ENCODE results near the gene POLR1A. TPM values are rescaled to one million over a fixed set of nuclear protein-coding genes. Genes with fewer than 3 reads are reported as not detected.

Gene POLR1A
- total and polyA plus RNA-seq, 2 donors (not counting 3 experiments of a cell fraction or from before 2014, with no cell fraction given) = 7.6 to 40.7 TPM

GRCh38 chr2:86143307-86143706 lies 37.6 kb upstream of the POLR1A start:
- Histone ChIP-seq H3K9me3 (replicated peaks; ENCODE audit: control insufficient read depth, insufficient read depth, low read length) (no peaks in the 10 kb centered on the region), H3K4me3 (replicated peaks in 1 of 3; ENCODE audit: insufficient read depth in 1 of 3, low read depth in 1 of 3, low read length in 3 of 3) (no peak overlapping the region), H3K79me2 (ENCODE audit: control insufficient read depth, insufficient read depth, low read length) (no peaks in the 10 kb centered on the region), H3K4me2 (ENCODE audit: insufficient read depth, low read length) (no peak overlapping the region), H4K20me1 (replicated peaks; ENCODE audit: control insufficient read depth, extremely low read depth, insufficient read depth, low read length) (no peaks in the 10 kb centered on the region), H3K27ac (ENCODE audit: insufficient read depth, low read depth, low read length) (no peak overlapping the region), H3K27me3 (ENCODE audit: control insufficient read depth in 2 of 2, insufficient read depth in 2 of 2, low read length in 2 of 2) (no peaks in the 10 kb centered on the region), H3K4me1 (ENCODE audit: control insufficient read depth, extremely low read depth, insufficient read depth, low read length) (no peaks in the 10 kb centered on the region), H3K9me1 (replicated peaks; ENCODE audit: control insufficient read depth, extremely low read depth, insufficient read depth, low read length) (no peaks in the 10 kb centered on the region), H3K9ac (replicated peaks; ENCODE audit: extremely low read depth, insufficient read depth, low read length) (no peak overlapping the region), H2AFZ (ENCODE audit: low read depth, low read length) (no peak overlapping the region), H3K36me3 (ENCODE audit: control insufficient read depth in 2 of 2, extremely low read depth in 1 of 2, insufficient read depth in 2 of 2, low read length in 2 of 2) (peaks cover 18 to 23% of the 10 kb centered on the region in 2 experiments)
- no TSS peak for BruUV-seq (replicated peaks)
- ChIA-PET POLR2A (no interaction called here), CTCF (interaction anchor here (0.9 to 1.2 kb wide), 2 partner anchors 9 to 230 kb away, joined by 3 to 4 read pairs; no protein-coding TSS in a partner anchor)
- FAIRE-seq (no peak), DNase-seq (ENCODE audit: low read depth, low spot score) (no peak)
- intact Hi-C loops (cut with micrococcal nuclease) = no loop called here
- dilution Hi-C loops (cut with MboI; ENCODE audit: extremely low pct_ligation_motif_present, low sequenced_read_pairs) = no loop called here
- TF ChIP-seq POLR2A (IDR thresholded peaks at IDR 0.05; ENCODE audit: low read depth, low read length) (peak; percentile 45), MYC (IDR thresholded peaks at IDR 0.05; ENCODE audit: low read depth, low read length) (no peak)

- no peaks in the 10 kb centered on the region for H3K27me3 ChIP-seq (ENCODE audit: control insufficient read depth in 2 of 2, insufficient read depth in 2 of 2, low read length in 2 of 2)
- no peaks in the 10 kb centered on the region for H3K79me2 ChIP-seq (ENCODE audit: control insufficient read depth, insufficient read depth, low read length)
- no peak overlapping the region for H2AFZ ChIP-seq (ENCODE audit: low read depth, low read length)
- FAIRE-seq (no peak), DNase-seq (ENCODE audit: low read depth, low spot score) (no peak)
- no peak overlapping the region for H3K4me3 ChIP-seq (replicated peaks in 1 of 3; ENCODE audit: insufficient read depth in 1 of 3, low read depth in 1 of 3, low read length in 3 of 3)
- intact Hi-C loops (cut with micrococcal nuclease) = no loop called here
- dilution Hi-C loops (cut with MboI; ENCODE audit: extremely low pct_ligation_motif_present, low sequenced_read_pairs) = no loop called here
- no peaks in the 10 kb centered on the region for H3K9me1 ChIP-seq (replicated peaks; ENCODE audit: control insufficient read depth, extremely low read depth, insufficient read depth, low read length)
- H3K4me2 ChIP-seq (ENCODE audit: insufficient read depth, low read length) = no peak overlapping the region
- ChIA-PET POLR2A (no interaction called here), CTCF (interaction anchor here (0.9 kb wide), 1 partner anchor 8 kb away, joined by 4 read pairs; no protein-coding TSS in a partner anchor)
- TF ChIP-seq FOS (IDR thresholded peaks at IDR 0.05; ENCODE audit: borderline replicate concordance, insufficient read depth, low read length) (no peak), POLR2A (IDR thresholded peaks at IDR 0.05; ENCODE audit: low read depth, low read length) (no peak), MAX (IDR thresholded peaks at IDR 0.05; ENCODE audit: insufficient read depth, insufficient read length) (no peak), CTCF (IDR thresholded peaks at IDR 0.05; ENCODE audit: extremely low read depth in 1 of 2, insufficient read depth in 1 of 2, low read depth in 1 of 2, low read length in 2 of 2) (no peak), EZH2 (IDR thresholded peaks at IDR 0.05; ENCODE audit: borderline replicate concordance, low read depth, low read length, severe bottlenecking) (no peak)
- H3K9me3 ChIP-seq (replicated peaks; ENCODE audit: control insufficient read depth, insufficient read depth, low read length) = no peaks in the 10 kb centered on the region
- H3K4me1 ChIP-seq (ENCODE audit: control insufficient read depth, extremely low read depth, insufficient read depth, low read length) = no peaks in the 10 kb centered on the region
- H3K9ac ChIP-seq (replicated peaks; ENCODE audit: extremely low read depth, insufficient read depth, low read length) = no peak overlapping the region
- BruUV-seq (replicated peaks) = no TSS peak
- H3K36me3 ChIP-seq (ENCODE audit: control insufficient read depth in 2 of 2, extremely low read depth in 1 of 2, insufficient read depth in 2 of 2, low read length in 2 of 2) = peaks cover 21 to 23% of the 10 kb centered on the region in 2 experiments
- no peaks in the 10 kb centered on the region for H4K20me1 ChIP-seq (replicated peaks; ENCODE audit: control insufficient read depth, extremely low read depth, insufficient read depth, low read length)
- no peak overlapping the region for H3K27ac ChIP-seq (ENCODE audit: insufficient read depth, low read depth, low read length)
Measured at GRCh38 chr2:86142436-86143257, 37.0 kb upstream of the POLR1A start.

All from endothelial cell of umbilical vein (primary cell).